GM18861 (cell line): ENCODE data around the gene KIFC1.

ENCODE experiments used
- ATAC-seq: cut with Tn5 transposase; IDR thresholded peaks from one replicate; pipeline ENCODE4 v1.9.1; 2021; ENCODE audit not compliant: unreplicated experiment

KIFC1 gene

DNA sequence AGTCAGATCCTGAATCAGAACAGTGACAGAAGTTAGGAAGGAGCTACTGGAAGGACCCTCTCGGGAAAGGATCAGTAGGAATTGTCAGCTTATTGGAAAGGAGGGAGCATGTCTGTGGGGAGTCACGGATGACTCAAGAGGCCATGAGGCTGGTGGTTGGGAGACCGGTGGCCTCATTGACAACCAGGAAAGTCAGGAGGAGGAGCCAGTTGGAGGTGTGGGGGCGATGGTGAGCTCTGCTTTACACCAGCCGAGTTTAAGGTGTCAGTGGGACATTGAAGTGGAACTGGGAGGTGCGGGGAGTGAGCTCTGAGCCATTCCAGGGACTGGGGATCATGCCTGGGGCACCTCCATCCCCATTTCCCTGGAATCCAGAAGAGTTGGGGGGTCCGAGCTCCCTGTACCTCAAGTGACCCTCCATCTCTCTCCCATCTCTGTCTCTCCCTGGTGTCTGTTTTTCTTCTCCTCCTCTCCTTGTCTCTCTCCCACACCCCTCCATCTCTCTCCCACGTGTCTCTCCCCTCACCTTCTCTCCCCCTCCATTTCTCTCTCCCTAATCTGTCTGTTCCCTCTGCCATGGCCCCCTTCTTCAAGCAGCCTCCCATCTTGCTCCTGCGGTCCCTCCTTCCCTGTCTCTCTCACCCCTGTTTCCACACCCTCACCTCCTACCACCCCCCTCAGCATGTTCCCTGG lies 48.5 kb downstream of the KIFC1 start:
- no peak for ATAC-seq

DNA sequence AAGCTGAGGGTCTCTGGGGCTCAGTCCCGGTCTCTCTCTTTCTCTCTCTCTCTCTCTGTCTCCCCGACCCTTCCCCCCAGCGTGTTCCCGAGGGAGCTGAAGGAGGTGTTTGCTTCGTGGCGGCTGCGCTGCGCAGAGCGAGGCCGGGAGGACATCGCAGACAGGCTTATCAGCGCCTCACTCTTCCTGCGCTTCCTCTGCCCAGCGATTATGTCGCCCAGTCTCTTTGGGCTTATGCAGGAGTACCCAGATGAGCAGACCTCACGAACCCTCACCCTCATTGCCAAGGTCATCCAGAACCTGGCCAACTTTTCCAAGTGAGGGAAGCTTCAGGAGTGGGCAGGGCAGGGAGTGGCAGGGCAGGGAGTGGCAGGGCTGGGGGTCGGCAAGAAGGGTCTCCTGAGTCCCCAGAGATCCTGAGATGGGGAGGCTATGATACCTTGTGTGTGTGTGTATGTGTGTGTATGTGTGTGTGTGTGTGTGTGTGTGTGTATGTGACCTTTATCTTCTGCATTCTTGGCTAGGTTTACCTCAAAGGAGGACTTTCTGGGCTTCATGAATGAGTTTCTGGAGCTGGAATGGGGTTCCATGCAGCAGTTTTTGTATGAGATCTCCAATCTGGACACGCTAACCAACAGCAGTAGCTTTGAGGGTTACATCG lies 49.2 kb downstream of the KIFC1 start:
- no peak for ATAC-seq

DNA sequence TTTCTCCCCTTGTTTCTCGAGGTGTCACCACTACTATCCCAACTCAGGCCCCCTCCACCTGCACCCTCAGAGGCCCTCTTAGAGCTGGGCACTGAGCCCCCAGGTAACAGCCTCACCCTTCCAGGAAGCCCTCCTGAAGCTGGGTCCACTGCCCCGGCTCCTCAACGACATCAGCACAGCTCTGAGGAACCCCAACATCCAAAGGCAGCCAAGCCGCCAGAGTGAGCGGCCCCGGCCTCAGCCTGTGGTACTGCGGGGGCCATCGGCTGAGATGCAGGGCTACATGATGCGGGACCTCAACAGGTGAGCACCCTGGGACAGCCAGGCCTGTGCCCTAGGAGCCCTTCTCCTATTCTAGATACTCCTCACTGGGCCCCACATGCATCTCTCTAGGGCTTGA lies 49.8 kb downstream of the KIFC1 start:
- ATAC-seq, result no peak

DNA sequence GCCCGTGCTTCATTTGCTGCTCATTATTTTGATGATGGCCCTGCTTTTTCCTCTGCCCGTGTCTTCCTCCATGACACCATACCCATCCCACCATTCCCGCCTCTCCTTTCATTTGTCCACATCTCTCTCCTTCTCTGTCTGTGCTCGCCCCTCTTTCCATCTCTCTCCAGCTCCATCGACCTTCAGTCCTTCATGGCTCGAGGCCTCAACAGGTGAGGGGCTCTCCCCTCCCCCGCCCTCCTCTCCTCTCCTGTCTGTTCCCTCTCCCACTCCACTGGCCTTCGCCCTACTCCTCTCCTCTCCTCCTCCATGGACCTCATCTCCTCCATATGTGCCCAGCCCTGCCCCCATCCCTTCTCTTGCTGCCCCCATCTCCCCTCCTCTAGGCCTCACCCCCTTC lies 50.7 kb downstream of the KIFC1 start:
- no peak for ATAC-seq

DNA sequence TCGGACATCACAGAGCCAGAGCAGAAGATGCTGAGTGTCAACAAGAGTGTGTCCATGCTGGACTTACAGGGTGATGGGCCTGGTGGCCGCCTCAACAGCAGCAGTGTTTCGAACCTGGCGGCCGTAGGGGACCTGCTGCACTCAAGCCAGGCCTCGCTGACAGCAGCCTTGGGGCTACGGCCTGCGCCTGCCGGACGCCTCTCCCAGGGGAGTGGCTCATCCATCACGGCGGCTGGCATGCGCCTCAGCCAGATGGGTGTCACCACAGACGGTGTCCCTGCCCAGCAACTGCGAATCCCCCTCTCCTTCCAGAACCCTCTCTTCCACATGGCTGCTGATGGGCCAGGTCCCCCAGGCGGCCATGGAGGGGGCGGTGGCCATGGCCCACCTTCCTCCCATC lies 51.4 kb downstream of the KIFC1 start:
- ATAC-seq, result no peak

DNA sequence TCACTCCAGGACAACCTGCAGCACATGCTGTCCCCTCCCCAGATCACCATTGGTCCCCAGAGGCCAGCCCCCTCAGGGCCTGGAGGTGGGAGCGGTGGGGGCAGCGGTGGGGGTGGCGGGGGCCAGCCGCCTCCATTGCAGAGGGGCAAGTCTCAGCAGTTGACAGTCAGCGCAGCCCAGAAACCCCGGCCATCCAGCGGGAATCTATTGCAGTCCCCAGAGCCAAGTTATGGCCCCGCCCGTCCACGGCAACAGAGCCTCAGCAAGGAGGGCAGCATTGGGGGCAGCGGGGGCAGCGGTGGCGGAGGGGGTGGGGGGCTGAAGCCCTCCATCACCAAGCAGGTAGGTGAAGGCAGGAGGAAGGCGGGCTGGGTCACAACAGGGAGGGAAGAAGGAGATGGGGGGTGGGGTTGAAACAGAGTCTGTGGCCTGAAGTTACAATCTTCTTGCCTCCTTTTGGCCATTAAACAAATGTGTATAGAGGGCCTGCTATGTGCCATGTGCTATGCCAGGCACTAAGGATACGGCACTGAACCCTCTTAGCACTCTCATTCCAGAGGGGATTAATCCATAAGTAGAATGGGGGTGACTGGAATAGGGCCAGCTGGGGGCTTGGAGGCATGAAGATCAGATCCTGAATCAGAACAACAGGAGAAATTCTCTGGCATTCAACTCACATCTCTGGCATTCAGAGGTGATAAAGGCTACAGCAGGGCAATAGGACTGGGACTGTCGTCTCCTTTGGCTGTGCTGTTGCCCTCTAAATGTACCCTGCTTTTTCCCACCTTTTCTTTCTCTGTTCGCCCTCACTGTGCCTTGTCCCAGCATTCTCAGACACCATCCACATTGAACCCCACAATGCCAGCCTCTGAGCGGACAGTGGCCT lies 52.2 kb downstream of the KIFC1 start:
- ATAC-seq, result no peak

DNA sequence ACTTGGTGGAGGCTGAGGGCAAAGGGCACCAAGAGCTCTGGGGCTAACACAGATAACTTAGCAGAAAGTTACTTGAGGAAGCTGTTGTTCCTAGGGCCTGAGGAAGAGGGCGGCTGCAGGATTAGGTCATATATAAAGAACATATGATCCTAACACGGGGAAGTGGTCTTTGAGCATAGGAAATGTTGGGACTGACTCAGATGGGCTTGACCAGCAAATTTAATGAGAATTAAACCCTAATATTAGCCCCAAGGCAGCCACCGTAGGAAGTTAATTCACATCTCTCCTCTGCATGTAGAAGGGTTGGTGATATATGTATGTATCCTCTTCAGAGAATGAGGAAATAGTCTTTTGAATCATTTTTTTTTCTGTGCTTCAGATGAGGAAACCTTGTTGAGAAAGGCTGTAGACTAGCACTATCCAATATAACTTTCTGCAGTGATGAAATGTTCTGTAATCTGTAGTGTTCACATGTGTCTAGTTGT lies 53.5 kb downstream of the KIFC1 start:
- no peak for ATAC-seq

DNA sequence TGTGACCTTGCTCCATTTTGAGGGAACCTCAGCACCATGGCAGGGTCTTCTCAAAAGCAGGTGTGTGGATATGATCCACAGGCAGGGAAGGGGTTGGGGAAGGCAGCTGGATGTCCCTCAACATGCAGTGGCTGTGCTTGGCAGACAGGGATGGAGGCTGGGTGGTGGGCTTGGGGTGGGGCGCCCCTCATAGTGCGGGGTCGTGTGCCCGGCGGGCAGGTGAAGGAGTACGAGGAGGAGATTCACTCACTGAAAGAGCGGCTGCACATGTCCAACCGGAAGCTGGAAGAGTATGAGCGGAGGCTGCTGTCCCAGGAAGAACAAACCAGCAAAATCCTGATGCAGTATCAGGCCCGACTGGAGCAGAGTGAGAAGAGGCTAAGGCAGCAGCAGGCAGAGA lies 54.7 kb downstream of the KIFC1 start:
- ATAC-seq, result no peak

DNA sequence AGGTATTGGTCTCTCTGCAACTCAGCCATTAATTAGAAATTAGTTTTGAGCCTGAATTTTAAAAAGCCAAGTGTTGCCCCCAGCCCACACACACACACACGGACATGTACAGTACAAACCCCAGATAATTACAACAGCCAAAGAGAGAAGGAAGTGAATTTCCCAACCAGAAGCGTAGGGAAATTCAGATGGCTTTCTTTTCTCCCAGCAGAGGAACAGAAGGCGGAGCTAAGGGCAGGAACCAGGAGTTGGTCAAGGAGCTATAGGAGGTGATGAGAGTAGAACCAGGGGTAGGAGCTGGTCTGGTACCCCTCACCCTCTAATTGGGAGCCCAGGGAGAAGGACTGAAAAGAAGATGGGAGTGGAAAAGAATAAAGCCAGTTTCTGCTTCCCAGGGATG lies 58.8 kb downstream of the KIFC1 start:
- no peak for ATAC-seq

DNA sequence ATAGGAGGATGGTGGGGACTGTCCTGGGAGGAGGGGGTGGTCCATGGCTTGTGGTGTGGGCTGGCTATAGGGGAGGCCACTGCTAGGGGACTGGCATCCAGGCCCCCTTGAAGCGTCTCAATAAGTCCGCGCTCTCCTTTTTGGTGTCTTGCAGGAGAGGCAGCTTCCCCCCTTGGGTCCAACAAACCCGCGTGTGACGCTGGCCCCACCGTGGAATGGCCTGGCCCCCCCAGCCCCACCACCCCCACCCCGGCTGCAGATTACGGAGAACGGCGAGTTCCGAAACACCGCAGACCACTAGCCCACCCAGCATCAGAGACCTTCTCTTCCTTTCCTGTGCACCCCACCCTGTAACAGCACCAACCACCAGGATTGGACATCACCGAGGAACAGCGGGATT lies 60.0 kb downstream of the KIFC1 start:
- ATAC-seq, result no peak

DNA sequence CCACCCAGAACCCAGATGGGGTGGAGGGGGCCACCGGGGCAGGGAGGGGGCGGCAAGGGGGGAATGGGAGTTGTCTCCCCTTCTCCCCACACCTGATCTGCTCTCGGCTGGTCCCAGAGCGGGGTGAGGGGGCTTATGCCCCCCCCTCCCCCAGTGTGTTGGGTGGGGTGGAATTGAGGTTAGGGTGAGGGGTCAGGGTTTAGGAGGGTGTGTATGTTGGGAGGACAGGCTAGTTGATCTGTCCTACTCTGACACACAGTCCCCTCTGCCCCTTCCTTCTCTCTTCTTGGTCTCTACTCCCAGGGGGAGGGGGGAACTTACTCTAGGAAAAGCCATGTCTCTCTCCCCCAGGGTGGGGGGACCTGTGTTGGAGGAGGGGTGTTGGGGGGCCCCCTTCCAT lies 60.9 kb downstream of the KIFC1 start:
- ATAC-seq, result no peak

DNA sequence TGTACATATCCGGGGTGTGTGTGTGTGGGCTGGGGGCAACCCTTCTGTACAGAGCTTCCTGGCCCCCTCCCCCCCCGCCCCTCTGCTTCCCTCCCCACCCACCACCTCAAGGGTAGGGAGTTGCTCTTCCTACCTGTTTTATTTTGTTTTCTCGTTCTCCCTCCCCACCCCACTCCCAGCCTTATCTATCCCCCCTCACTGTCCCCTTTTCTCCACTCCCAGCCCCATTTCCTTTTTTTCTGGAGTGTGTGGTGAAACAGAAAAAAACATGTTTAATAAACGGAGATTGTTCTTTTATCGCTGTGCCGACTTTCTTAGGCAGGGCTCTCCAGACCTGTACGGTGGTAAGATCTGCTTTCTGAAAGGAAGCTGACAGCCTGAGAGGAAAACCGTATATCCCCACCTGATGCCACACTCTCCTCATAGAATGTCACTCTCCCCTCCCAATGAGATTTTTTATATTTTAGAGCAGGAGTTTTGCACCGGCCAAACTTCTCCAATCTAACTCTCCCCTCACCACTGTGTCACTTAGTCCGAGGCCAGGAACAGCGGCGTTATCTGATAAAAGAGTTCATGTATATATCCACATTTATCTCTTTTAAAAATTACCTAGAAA lies 61.9 kb downstream of the KIFC1 start:
- no peak for ATAC-seq

DNA sequence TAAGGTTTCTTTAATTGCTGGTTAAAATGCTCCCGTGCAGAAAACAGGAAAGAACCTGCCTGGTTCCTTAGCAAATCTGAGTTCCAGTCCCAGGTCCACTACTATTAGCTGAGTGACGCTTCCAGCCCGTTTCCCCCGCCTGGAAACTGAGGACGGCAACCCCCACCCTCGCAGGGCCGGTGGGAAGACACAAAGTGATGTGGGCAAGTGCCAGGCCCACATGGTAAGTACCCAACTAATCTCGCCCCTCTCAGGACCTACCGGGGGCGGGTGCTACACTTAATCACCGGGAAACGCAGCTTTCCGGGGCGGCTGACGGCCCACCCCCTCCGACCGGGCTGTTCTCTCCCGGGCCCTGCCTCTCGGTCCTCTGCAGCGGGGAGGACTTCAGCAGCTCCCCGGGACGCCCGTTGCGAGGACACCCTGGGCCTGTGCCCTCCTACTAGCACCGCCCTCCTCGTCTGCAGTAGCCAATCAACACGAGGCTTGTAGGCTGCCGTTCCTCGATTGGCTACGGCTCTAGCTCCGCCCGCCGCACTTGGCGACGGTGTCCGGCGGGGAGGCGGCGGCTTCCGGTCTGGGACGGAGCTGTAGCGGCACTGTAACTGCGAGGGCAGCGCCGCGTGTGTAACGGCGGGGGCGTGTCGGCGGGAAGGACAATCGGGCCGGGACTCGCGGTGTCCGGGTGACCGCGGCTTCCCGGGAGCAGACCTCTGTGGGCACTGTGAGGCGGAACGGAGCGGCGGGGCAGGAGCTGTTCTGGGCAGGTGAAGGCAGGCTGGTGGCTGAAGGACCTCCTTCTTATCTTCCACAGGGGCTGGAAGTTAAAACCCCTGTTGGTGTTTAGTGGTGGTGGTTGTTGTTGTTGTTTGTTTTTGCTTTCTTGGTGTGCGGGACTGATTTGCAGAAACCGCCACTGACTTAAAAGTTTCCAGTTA lies 62.7 kb downstream of the KIFC1 start, which contains the start of gene ZBTB9:
ZBTB9 (plus strand) TSS at position 568 of the 938 bp plus-strand sequence. CDS start 525 bp downstream, outside the sequence.
- ATAC-seq, result peak; percentile 98

DNA sequence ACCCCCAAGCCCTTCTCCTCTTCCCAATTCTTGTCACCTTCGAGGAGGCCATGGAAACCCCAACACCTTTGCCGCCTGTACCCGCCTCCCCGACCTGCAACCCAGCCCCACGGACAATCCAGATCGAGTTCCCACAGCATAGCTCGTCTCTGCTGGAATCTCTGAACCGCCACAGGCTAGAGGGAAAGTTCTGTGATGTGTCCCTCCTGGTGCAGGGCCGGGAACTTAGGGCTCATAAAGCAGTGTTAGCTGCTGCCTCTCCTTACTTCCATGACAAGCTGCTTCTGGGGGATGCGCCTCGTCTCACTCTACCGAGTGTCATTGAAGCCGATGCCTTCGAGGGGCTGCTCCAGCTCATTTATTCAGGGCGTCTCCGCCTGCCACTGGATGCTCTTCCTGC lies 63.4 kb downstream of the KIFC1 start:
- ATAC-seq, result no peak

DNA sequence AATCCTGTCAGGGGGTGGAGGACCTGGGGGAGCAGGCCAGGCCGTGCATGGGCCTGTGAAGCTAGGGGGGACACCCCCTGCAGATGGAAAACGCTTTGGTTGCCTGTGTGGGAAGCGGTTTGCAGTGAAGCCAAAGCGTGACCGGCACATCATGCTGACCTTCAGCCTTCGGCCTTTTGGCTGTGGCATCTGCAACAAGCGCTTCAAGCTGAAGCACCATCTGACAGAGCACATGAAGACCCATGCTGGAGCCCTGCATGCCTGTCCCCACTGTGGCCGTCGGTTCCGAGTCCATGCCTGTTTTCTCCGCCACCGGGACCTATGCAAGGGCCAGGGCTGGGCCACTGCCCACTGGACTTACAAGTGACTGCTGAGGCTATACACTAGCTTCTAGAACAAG lies 64.5 kb downstream of the KIFC1 start:
- ATAC-seq, result no peak

DNA sequence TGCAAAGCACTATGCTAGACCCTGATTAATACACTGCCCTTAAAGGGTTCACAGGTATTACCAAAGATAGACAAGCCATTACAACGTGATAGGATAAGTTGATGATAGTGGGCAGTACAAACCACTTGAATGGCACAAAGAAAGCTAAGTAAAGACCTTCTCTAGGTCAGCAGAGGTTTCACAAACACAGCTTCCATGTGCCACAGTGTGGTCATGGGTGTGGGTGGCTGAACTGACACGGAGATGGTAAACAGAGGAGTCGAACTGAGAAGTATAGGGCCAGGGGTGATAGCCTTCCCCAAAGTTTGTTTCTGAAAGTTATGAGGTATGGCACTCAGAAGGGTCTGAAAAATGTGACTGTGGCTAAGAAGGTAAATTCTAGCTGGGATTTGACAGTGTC lies 67.1 kb downstream of the KIFC1 start:
- ATAC-seq, result no peak

DNA sequence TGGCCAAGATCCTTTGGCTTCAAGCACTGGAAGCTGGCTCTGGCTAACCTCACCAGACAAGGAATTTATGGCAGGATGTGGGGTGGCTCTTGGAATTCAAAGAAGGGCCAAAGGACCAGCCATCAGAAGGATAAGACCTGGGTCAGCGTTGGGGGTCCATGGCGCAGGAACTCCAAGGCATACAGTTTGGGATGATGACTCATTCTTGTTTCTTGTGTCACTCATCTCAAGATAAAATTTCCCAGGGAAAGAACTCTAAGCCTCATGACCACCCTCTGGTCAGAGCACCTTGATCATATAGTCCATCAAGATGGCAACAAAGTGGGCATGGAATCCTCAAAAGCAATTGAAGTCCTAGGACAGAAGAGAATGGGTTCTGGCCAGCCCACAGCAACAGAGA lies 67.6 kb downstream of the KIFC1 start:
- no peak for ATAC-seq
